Measurements from ENCODE around the gene C1QTNF6. TPM values are rescaled to one million over a fixed set of nuclear protein-coding genes. Genes with fewer than 3 reads are reported as not detected.

C1QTNF6 gene
- total and polyA plus RNA-seq, 2 of the 8 experiments (the other 6 are each of a cell fraction or from before 2014, with no cell fraction given) = 3.1 to 6.5 TPM

DNA sequence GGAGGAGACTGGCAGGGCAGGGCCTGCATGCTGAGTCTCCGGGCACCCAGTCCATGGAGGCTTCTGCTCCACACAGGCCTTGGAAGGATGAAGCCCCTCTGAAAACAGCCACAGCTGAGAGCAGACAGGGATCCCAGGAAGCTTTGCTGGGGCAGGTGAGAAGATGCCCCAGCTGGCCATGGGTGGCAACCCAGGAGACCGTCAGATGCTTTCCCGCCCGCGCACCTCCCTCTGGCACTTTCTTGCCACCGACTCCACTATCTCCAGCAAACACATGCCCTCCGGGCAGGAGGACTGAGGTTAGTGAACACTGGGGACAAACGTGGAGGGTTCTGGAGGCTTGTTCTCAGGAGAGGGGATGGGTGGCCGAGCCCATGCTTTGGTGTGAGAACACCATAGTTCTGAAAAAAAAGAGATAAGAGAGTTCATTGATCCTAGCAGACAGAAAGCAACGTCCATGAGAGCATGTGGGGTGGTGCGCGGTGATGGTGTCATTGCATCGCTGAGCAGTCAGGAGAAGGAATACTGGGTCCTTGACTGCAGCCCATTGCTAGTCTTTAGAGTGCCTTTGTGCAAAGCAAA is 2.3 kb downstream of the C1QTNF6 start:
- H3K9me3 ChIP-seq (ENCODE audit: insufficient read depth in 2 of 2, low read depth in 1 of 2, low read length in 1 of 2) = no peaks in the 10 kb centered on the region
- no peak overlapping the region for H3K18ac ChIP-seq (ENCODE audit: extremely low read depth, low read length)
- DNase-seq (ENCODE audit: low read depth in 1 of 2, low spot score in 2 of 2) = no peak
- H3K4ac ChIP-seq (replicated peaks; ENCODE audit: insufficient read length, low read depth, low read length) = no peak overlapping the region
- peaks cover 3% of the 10 kb centered on the region; the same call in 1 of the 2 replicates for H3K23me2 ChIP-seq (ENCODE audit: low read depth, low read length)
- no peaks in the 10 kb centered on the region for H3K79me1 ChIP-seq (ENCODE audit: low read depth, low read length)
- no peak overlapping the region for H2BK5ac ChIP-seq (ENCODE audit: low read depth, low read length)
- peak overlapping the region in 1 of 2 experiments; percentile 73; a peak in 1 of 4 replicates for H3K4me2 ChIP-seq (ENCODE audit: insufficient read depth in 1 of 2, low read depth in 2 of 2, low read length in 2 of 2)
- H4K8ac ChIP-seq (ENCODE audit: extremely low read depth, insufficient read depth, low read length) = no peak overlapping the region
- no peak overlapping the region for H3K14ac ChIP-seq (ENCODE audit: insufficient read length)
- no peak overlapping the region for H3K27ac ChIP-seq (ENCODE audit: low read depth, low read length)
- no peaks in the 10 kb centered on the region for H3K79me2 ChIP-seq (ENCODE audit: control insufficient read depth in 1 of 2, insufficient read depth in 2 of 2, low read length in 2 of 2)
- no peak overlapping the region for H4K5ac ChIP-seq (ENCODE audit: insufficient read length, low read depth, low read length)
- 91% methylated on average over 13 of the region's 13 CpGs; no CpG with 5 or more reads in 1 of the 2 experiments for WGBS, 2 experiments (ENCODE audit: extremely low coverage in 1 of 2, insufficient coverage in 1 of 2, insufficient read length in 1 of 2, insufficient replicate concordance in 2 of 2, low coverage in 1 of 2, low lambda C conversion rate in 2 of 2, missing lambda C conversion rate in 1 of 2)
- no peak overlapping the region for H2BK12ac ChIP-seq (ENCODE audit: low read depth, low read length)
- no peak overlapping the region for H2AFZ ChIP-seq (ENCODE audit: low read length)
- no peak for FAIRE-seq
- no peak overlapping the region for H2BK20ac ChIP-seq (ENCODE audit: low read length)
- H2AK5ac ChIP-seq (ENCODE audit: low read depth, low read length) = 0 out of 2 replicates have a peak overlapping the region, but pooled peaks have one; percentile 16
- POLR2A ChIA-PET (ENCODE audit: partially characterized antibody) = interaction anchor here (1.1 kb wide), 1 partner anchor 22 kb away, joined by 3 read pairs; no protein-coding TSS in a partner anchor
- H3K9ac ChIP-seq (replicated peaks in 1 of 4; ENCODE audit: extremely low read depth in 1 of 4, low read depth in 3 of 4, low read length in 3 of 4) = no peak overlapping the region
- CTCF ChIA-PET (ENCODE audit: partially characterized antibody) = interaction anchor here (1.7 to 5.8 kb wide), 2 partner anchors 10 to 12 kb away, joined by 6 to 29 read pairs; no protein-coding TSS in a partner anchor
- H2BK15ac ChIP-seq (ENCODE audit: low read length) = no peak overlapping the region
- H3K23ac ChIP-seq (ENCODE audit: insufficient read length) = no peak overlapping the region
- no peak overlapping the region for H2BK120ac ChIP-seq (replicated peaks; ENCODE audit: low read depth, low read length)
- H3K4me3 ChIP-seq (ENCODE audit: extremely low read depth in 1 of 4, insufficient read depth in 2 of 4, low read depth in 3 of 4, low read length in 4 of 4) = no peak overlapping the region
- H3K56ac ChIP-seq (replicated peaks; ENCODE audit: insufficient read length, low read depth, low read length) = no peak overlapping the region
- peaks cover 7 to 23% (median 15%) of the 10 kb centered on the region in 4 experiments for H3K4me1 ChIP-seq (replicated peaks in 1 of 4; ENCODE audit: control insufficient read depth in 3 of 4, insufficient read depth in 4 of 4, low read length in 3 of 4)
- H4K20me1 ChIP-seq (replicated peaks in 1 of 2; ENCODE audit: control insufficient read depth in 1 of 2, insufficient read depth in 2 of 2, low read length in 2 of 2) = no peaks in the 10 kb centered on the region
- no peak overlapping the region for H4K91ac ChIP-seq (replicated peaks; ENCODE audit: insufficient read length, low read length)
- peaks cover 0 to 5% (median 0%) of the 10 kb centered on the region in 4 experiments; a peak in 2 of 8 replicates for H3K36me3 ChIP-seq (ENCODE audit: control insufficient read depth in 2 of 4, insufficient read depth in 4 of 4, low read length in 3 of 4)
- H3K27me3 ChIP-seq (replicated peaks in 1 of 4; ENCODE audit: control insufficient read depth in 3 of 4, extremely low read depth in 1 of 4, insufficient read depth in 3 of 4, low read length in 3 of 4) = no peaks in the 10 kb centered on the region
- TF ChIP-seq FOSL1 (IDR thresholded peaks at IDR 0.05; ENCODE audit: insufficient read depth, low read depth, low read length) = no peak
- no peak for TF ChIP-seq SUZ12 (IDR thresholded peaks at IDR 0.05; ENCODE audit: low read length)
- TF ChIP-seq, protein P1, sequence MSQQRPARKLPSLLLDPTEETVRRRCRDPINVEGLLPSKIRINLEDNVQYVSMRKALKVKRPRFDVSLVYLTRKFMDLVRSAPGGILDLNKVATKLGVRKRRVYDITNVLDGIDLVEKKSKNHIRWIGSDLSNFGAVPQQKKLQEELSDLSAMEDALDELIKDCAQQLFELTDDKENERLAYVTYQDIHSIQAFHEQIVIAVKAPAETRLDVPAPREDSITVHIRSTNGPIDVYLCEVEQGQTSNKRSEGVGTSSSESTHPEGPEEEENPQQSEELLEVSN (IDR thresholded peaks at IDR 0.05) = no peak
- no peak for TF ChIP-seq CBX8 (IDR thresholded peaks at IDR 0.05; ENCODE audit: borderline replicate concordance, low read depth, low read length)
- no peak for TF ChIP-seq TAF7 (optimal IDR thresholded peaks at IDR 0.05; ENCODE audit: borderline replicate concordance, low read depth, low read length)
- no peak for TF ChIP-seq ZNF274 (IDR thresholded peaks at IDR 0.05; ENCODE audit: borderline replicate concordance, extremely low read depth, low read length)
- TF ChIP-seq JUN (IDR thresholded peaks at IDR 0.05; ENCODE audit: low read depth, low read length) = no peak
- no peak for TF ChIP-seq SP1 (IDR thresholded peaks at IDR 0.05; ENCODE audit: low read depth, low read length)
- no peak for TF ChIP-seq RFX5 (IDR thresholded peaks at IDR 0.05; ENCODE audit: borderline replicate concordance, low read depth, low read length)
- no peak for TF ChIP-seq NRF1 (IDR thresholded peaks at IDR 0.05; ENCODE audit: low read depth, low read length)
- TF ChIP-seq, protein P2, sequence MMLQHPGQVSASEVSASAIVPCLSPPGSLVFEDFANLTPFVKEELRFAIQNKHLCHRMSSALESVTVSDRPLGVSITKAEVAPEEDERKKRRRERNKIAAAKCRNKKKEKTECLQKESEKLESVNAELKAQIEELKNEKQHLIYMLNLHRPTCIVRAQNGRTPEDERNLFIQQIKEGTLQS (IDR thresholded peaks at IDR 0.05; ENCODE audit: insufficient read depth, low read depth, low read length) = no peak
- TF ChIP-seq KDM4A (IDR thresholded peaks at IDR 0.05; ENCODE audit: low read depth, low read length, severe bottlenecking) = no peak

Data from H1 (cell line).